HL-60/S4 treated with phorbol 12-myristate 13-acetate at 8.2 ng/mL for 4 days and 3 days (cell line): ENCODE measurements around the gene TBC1D12.
"Not testable (repeated sequence)": the region's sequence is repeated elsewhere in the genome, so short reads cannot be mapped to it uniquely, and the experiment has no call there.

Experiments used
- in situ Hi-C: fragments of 300-500 bp; cut with MboI; formaldehyde crosslinking; loops from 2 replicates; pipeline ENCODE4 v1.15.0; 2022; ENCODE audit warnings: low sequenced_read_pairs

TBC1D12 gene

GRCh38 chr10:94533027-94533426 is 130.7 kb downstream of the TBC1D12 start:
- in situ Hi-C loops = no loop called here

DNA sequence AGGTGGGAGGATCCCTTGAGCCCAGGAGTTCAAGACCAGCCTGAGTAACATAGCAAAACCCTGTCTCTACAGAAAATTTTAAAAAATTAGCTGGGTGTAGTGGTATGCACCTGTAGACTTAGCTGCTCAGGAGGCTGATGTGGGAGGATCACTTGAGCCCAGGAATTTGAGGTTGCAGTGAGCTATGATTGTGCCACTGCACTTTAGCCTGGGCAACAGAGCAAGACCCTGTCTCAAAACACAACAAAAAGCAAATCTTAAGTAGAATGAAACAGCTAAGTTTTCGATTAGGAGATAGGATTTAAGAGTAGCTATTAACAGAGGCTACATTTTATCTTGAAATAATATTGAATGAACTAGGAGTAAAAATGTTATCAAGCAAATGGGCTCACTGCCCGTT is 139.9 kb downstream of the TBC1D12 start:
- in situ Hi-C loops = not testable (repeated sequence)

GRCh38 chr10:94545391-94546048 is 143.2 kb downstream of the TBC1D12 start, which contains the start of gene HELLS:
Gene HELLS (plus strand): TSS chr10:94545788. CDS start chr10:94545922, 134 bp downstream.
- in situ Hi-C loops = no loop called here

DNA sequence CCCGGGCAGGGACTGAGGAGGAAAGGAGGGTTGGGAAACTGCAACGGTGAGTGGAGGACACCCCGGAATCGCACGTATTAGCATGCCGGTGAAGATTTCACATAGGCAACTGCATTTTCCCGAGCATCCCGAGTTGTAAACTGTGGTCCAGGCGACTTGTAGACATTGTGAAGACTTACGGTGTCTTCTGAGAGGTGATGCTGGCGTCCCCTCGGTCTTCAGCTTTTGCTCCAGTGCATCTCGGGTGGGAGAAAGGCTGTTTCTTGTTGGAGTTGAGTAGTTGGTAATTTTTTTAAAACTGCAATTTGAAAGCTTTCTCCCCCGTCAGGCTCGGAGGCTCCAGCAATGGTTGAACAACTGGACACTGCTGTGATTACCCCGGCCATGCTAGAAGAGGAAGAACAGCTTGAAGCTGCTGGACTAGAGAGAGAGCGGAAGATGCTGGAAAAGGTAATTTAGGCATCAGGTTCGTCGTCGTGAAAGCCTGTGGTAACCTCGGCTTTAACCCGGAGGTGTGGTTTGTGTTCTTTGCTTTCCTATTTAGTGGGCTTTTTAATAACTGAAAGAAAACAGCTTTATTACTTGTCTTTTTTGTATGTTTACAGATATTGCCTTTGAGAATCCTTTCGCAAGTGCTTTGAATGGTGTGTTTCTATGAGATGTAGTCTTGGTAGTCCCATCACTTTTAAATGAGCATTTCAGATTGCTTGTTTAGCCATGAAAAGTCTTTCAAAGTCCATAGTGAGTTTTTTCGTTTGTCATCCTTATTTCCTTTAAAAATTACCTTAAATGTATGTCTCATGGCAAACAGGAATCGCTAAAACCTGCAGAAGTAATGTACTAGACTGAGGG is 143.9 kb downstream of the TBC1D12 start:
- in situ Hi-C loops = no loop called here

DNA sequence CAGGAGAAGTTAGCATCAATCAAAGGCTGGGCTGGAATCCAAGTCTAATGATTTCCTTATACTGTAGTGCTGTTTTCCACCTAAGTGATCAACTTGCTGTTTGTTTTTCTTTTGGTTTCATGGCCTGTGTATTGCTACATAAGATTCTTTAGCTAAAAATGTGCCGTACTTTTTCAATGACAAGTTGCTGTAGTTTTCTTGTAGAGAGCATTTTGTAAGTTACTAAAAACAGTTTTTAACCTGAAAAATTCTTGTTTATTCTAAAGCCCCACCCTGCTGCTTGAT is 144.5 kb downstream of the TBC1D12 start:
- in situ Hi-C loops = no loop called here

- in situ Hi-C loops = no loop called here
Measured at GRCh38 chr10:94549221-94549620, 146.9 kb downstream of the TBC1D12 start.

DNA sequence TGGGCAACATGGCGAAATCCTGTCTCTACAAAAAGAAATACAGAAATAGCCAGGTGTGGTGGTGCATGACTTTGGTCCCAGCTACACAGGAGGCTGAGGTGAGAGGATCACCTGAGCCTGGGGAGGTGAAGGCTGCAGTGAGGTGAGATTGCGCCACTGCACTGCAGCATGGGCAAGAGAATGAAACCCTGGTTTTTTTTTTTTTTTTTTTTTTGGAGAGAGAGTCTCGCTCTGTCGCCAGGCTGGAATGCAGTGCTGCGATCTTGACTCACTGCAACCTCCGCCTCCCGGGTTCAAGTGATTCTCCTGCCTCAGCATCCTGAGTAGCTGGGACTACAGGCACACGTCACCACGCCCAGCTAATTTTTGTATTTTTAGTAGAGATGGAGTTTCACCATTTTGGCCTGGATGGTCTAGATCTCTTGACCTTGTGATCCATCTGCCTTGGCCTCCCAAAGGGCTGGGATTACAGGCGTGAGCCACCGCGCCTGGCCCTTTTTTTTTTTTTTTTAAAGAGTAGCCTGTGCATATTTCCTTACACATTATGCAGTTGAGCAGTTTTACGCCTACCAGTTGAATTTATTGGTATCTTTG is 165.5 kb downstream of the TBC1D12 start:
- in situ Hi-C loops = not testable (repeated sequence)

DNA sequence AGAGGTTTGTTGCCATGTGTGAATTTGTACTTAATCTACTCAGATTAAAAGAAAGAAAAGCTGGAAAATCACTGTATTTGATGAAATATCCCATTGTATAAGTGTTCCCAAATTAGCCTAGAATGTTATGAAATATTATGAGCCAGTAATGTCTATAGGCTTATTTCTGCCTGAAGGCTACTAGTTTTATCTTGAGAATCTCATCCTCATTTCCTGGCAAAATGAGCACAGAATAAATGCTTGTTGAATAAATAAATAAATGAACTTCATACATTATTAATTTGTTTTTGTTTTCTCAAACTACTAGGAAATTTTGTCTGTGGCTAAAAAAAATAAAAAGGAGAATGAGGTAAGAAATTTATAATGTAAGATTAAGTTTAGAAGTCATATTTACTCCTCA is 168.7 kb downstream of the TBC1D12 start:
- in situ Hi-C loops = no loop called here

GRCh38 chr10:94571528-94571927 is 169.2 kb downstream of the TBC1D12 start:
- in situ Hi-C loops = no loop called here

- in situ Hi-C loops = no loop called here
Measured at GRCh38 chr10:94578790-94579189, 176.4 kb downstream of the TBC1D12 start.

- in situ Hi-C loops = no loop called here
Measured at GRCh38 chr10:94583124-94583523, 180.8 kb downstream of the TBC1D12 start.
